Measurements from ENCODE around the gene NOCT. TPM values are rescaled to one million over a fixed set of nuclear protein-coding genes. Genes with fewer than 3 reads are reported as not detected.

NOCT gene
- total RNA-seq, 1 donor from 2014 or later: 5.7 TPM

- H3K4me2 ChIP-seq: no peak overlapping the region
- H3K27me3 Mint-ChIP-seq (ENCODE audit: insufficient read depth, low read depth): no peaks in the 10 kb centered on the region
- peaks cover 5% of the 10 kb centered on the region for H3K4me1 ChIP-seq
- no peaks in the 10 kb centered on the region for H3K27me3 ChIP-seq
- H3K36me3 Mint-ChIP-seq: peaks cover 14% of the 10 kb centered on the region
- H3K4me3 Mint-ChIP-seq: no peak overlapping the region
- H3K9me3 Mint-ChIP-seq: no peaks in the 10 kb centered on the region
- H2AFZ ChIP-seq (replicated peaks): no peak overlapping the region
- peaks cover 96% of the 10 kb centered on the region for H3K79me2 ChIP-seq (ENCODE audit: low read depth)
- DNase-seq (ENCODE audit: low spot score): peak; percentile 89
- TF ChIP-seq CTCF (IDR thresholded peaks at IDR 0.05) (peak; percentile 93), EZH2 (IDR thresholded peaks at IDR 0.05) (no peak)
- H3K27ac Mint-ChIP-seq: no peak overlapping the region
- no peak overlapping the region for H3K27ac ChIP-seq
- H4K20me1 ChIP-seq (ENCODE audit: low read depth): peaks cover 5% of the 10 kb centered on the region
- H3K9ac ChIP-seq: no peak overlapping the region
- H3K9me3 ChIP-seq (ENCODE audit: low read depth): no peaks in the 10 kb centered on the region
- peaks cover 8% of the 10 kb centered on the region for H3K4me1 Mint-ChIP-seq
- no peaks in the 10 kb centered on the region for H3K36me3 ChIP-seq
- no peak overlapping the region for H3K4me3 ChIP-seq
- H3F3A ChIP-seq (ENCODE audit: low read depth): peaks cover 13% of the 10 kb centered on the region
These were observed 15.1 kb downstream of the NOCT start for GRCh38 chr4:139030614-139031235.

GRCh38 chr4:139035650-139036049 lies 20.1 kb downstream of the NOCT start:
- H3K9ac ChIP-seq: no peak overlapping the region
- Mint-ChIP-seq H3K9me3 (peaks cover 2% of the 10 kb centered on the region), H3K36me3 (peaks cover 31% of the 10 kb centered on the region), H3K27ac (no peak overlapping the region), H3K4me3 (no peak overlapping the region), H3K27me3 (ENCODE audit: insufficient read depth, low read depth) (no peaks in the 10 kb centered on the region), H3K4me1 (peaks cover 2% of the 10 kb centered on the region)
- DNase-seq (ENCODE audit: low spot score): no peak
- no peaks in the 10 kb centered on the region for H3K4me1 ChIP-seq
- no peak overlapping the region for H2AFZ ChIP-seq (replicated peaks)
- H3K36me3 ChIP-seq: no peaks in the 10 kb centered on the region
- H3K79me2 ChIP-seq (ENCODE audit: low read depth): peaks cover 97% of the 10 kb centered on the region
- no peak overlapping the region for H3K27ac ChIP-seq
- H3K9me3 ChIP-seq (ENCODE audit: low read depth): no peaks in the 10 kb centered on the region
- no peaks in the 10 kb centered on the region for H3F3A ChIP-seq (ENCODE audit: low read depth)
- TF ChIP-seq EZH2 (IDR thresholded peaks at IDR 0.05): no peak
- TF ChIP-seq CTCF (IDR thresholded peaks at IDR 0.05): no peak
- no peak for TF ChIP-seq EZH2phosphoT487 (IDR thresholded peaks at IDR 0.05)
- no peaks in the 10 kb centered on the region for H3K27me3 ChIP-seq
- no peak overlapping the region for H3K4me3 ChIP-seq
- H4K20me1 ChIP-seq (ENCODE audit: low read depth): no peaks in the 10 kb centered on the region
- H3K4me2 ChIP-seq: no peak overlapping the region

- Histone ChIP-seq H3K9ac (no peak overlapping the region), H3K27me3 (no peaks in the 10 kb centered on the region), H3K36me3 (no peaks in the 10 kb centered on the region), H3K4me2 (no peak overlapping the region), H3K4me1 (no peaks in the 10 kb centered on the region), H4K20me1 (ENCODE audit: low read depth) (no peaks in the 10 kb centered on the region), H2AFZ (replicated peaks) (no peak overlapping the region), H3K79me2 (ENCODE audit: low read depth) (peaks cover 95% of the 10 kb centered on the region), H3F3A (ENCODE audit: low read depth) (no peaks in the 10 kb centered on the region), H3K27ac (no peak overlapping the region), H3K9me3 (ENCODE audit: low read depth) (no peaks in the 10 kb centered on the region), H3K4me3 (no peak overlapping the region)
- Mint-ChIP-seq H3K27ac (no peak overlapping the region), H3K4me3 (no peak overlapping the region), H3K36me3 (peaks cover 29% of the 10 kb centered on the region), H3K9me3 (peaks cover 2% of the 10 kb centered on the region), H3K4me1 (no peaks in the 10 kb centered on the region), H3K27me3 (ENCODE audit: insufficient read depth, low read depth) (no peaks in the 10 kb centered on the region)
- TF ChIP-seq CTCF (IDR thresholded peaks at IDR 0.05) (no peak), EZH2phosphoT487 (IDR thresholded peaks at IDR 0.05) (no peak), EZH2 (IDR thresholded peaks at IDR 0.05) (no peak)
- DNase-seq (ENCODE audit: low spot score): no peak
These were observed 21.3 kb downstream of the NOCT start for GRCh38 chr4:139036885-139037284.
